ENCODE data around the gene NFIC.

DNA sequence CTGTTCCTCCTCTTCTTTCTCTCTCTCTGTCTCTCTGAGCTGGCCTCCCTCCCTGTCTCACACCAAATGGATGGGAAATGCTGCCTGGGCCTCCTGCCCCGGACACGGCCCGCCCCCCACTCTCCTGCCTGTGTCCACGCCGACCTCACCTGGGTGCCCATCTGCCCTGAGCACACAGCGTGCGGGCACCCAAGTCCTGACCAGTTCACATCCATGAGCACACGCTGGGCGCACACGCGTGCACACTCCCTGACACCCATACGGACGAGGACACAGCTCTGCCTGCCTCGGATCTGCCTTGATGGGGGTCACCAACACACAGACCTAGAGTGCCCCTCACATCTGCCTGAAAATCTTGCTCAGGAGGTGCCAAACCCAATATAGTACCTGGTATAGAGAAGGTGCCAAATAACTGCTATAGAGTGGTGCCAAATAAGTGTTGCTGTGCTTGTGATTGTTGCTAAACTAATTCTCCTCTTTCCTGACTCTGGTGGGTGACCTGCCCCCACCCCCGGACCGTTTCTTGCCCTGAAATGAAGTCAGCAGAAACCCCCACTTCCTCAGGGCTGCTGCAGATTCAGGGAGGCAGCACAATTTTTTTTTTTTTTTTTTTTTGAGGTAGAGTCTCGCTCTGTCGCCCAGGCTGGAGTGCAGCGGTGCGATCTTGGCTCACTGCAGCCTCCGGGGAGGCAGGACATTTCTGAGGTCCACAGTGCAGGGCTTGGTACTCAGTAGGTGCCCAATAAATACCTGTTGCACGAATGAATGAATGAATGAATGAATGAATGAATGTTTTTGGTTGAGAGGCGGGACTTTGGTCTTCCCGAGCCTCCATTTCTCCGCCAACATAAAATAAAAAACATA lies 4.6 kb downstream of the NFIC start:
- TF ChIP-seq, protein P1, sequence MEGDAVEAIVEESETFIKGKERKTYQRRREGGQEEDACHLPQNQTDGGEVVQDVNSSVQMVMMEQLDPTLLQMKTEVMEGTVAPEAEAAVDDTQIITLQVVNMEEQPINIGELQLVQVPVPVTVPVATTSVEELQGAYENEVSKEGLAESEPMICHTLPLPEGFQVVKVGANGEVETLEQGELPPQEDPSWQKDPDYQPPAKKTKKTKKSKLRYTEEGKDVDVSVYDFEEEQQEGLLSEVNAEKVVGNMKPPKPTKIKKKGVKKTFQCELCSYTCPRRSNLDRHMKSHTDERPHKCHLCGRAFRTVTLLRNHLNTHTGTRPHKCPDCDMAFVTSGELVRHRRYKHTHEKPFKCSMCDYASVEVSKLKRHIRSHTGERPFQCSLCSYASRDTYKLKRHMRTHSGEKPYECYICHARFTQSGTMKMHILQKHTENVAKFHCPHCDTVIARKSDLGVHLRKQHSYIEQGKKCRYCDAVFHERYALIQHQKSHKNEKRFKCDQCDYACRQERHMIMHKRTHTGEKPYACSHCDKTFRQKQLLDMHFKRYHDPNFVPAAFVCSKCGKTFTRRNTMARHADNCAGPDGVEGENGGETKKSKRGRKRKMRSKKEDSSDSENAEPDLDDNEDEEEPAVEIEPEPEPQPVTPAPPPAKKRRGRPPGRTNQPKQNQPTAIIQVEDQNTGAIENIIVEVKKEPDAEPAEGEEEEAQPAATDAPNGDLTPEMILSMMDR (IDR thresholded peaks at IDR 0.05): no peak
- TF ChIP-seq POLR2A (IDR thresholded peaks at IDR 0.05) (no peak), POLR2AphosphoS5 (IDR thresholded peaks at IDR 0.05; ENCODE audit: insufficient read depth in 1 of 2, low read depth in 1 of 2) (no peak)
